Lung (tissue), 12 donors: ENCODE results near the gene RWDD2A. TPM values are rescaled to one million over a fixed set of nuclear protein-coding genes. Genes with fewer than 3 reads are reported as not detected.

ENCODE experiments used
- ATAC-seq: fragments of 200-7000 bp; cut with Tn5 transposase; one replicate; pipeline ENCODE4 v1.9.1; 2020; ENCODE audit warnings: moderate number of reproducible peaks; ENCODE audit not compliant: insufficient read depth, low FRiP score
- DNase-seq, 3 donors: peaks; one replicate each; pipeline ENCODE4 v3.0.0-alpha.2; 2013 to 2017
- H3K27ac ChIP-seq, 2 donors: one replicate each; pipeline ENCODE4 v1.5.1; 2013; ENCODE audit warnings: mild to moderate bottlenecking in 2 of 2, moderate library complexity in 2 of 2, control low read depth in 1 of 2, inconsistent platforms in 1 of 2, low read depth in 1 of 2, low read length in 1 of 2
- H3K27me3 ChIP-seq, 3 donors: one replicate each; pipeline ENCODE4 v1.5.1; 2013; ENCODE audit warnings: low read length in 2 of 3; ENCODE audit not compliant: control insufficient read depth in 3 of 3, insufficient read depth in 3 of 3
- H3K36me3 ChIP-seq, 4 donors: one replicate each; pipeline ENCODE4 v1.5.1; 2013; ENCODE audit warnings: low read length in 4 of 4, mild to moderate bottlenecking in 1 of 4, moderate library complexity in 1 of 4; ENCODE audit not compliant: control insufficient read depth in 4 of 4, insufficient read depth in 4 of 4
- H3K4me1 ChIP-seq, 5 donors: one replicate each; pipeline ENCODE4 v1.5.1; 2013; ENCODE audit warnings: low read length in 5 of 5, mild to moderate bottlenecking in 2 of 5, moderate library complexity in 1 of 5; ENCODE audit not compliant: control insufficient read depth in 5 of 5, insufficient read depth in 5 of 5
- H3K4me3 ChIP-seq: one replicate; pipeline ENCODE4 v1.5.1; 2013; ENCODE audit warnings: mild to moderate bottlenecking, control low read depth, moderate library complexity
- H3K9ac ChIP-seq, 2 donors: one replicate each; pipeline ENCODE4 v1.5.1; 2013; ENCODE audit warnings: low read length in 2 of 2, control low read depth in 1 of 2; ENCODE audit not compliant: insufficient read depth in 1 of 2
- H3K9me3 ChIP-seq, 4 donors: one replicate each; pipeline ENCODE4 v1.5.1; 2013; ENCODE audit warnings: low read length in 3 of 4, mild to moderate bottlenecking in 1 of 4, moderate library complexity in 1 of 4; ENCODE audit not compliant: control insufficient read depth in 4 of 4, insufficient read depth in 3 of 4
- WGBS, 2 donors: extraction: QIAGEN DNeasy Blood & Tissue Kit; methylation state at CpG; one replicate each; pipeline ENCODE4 v1.1.7; 2013; 5-methylcytosine and 5-hydroxymethylcytosine counted together
- polyA plus RNA-seq, 2 donors: library from polyadenylated mRNA; stranded (reverse); fragments of 200-250 nt; gene quantifications; one replicate each; pipeline ENCODE4 v1.2.1, GENCODE V29; 2013
- total RNA-seq, 2 donors: library from RNA; depleted of rRNA in 1 of 2; stranded (reverse); fragments of >200 nt in 1 of 2; gene quantifications; one replicate each; pipeline ENCODE4 v1.2.1, GENCODE V29; 2014 to 2021
- TF ChIP-seq, protein P1 (sequence below): IDR thresholded peaks from 2 replicates; pipeline ENCODE4 v1.5.1; 2012; ENCODE audit warnings: mild to moderate bottlenecking; ENCODE audit errors: control extremely low read depth, extremely low read depth
- donor health status: control.
- donor health status: control.
- donor health status: Bipolar disorder and iron deficiency.
- donor health status: healthy.
- donor health status: DM: yes; HTN: yes; CAD: no.

RWDD2A gene
- total and polyA plus RNA-seq, 4 donors = 1.8 to 3.6 (median 2.6) TPM

DNA sequence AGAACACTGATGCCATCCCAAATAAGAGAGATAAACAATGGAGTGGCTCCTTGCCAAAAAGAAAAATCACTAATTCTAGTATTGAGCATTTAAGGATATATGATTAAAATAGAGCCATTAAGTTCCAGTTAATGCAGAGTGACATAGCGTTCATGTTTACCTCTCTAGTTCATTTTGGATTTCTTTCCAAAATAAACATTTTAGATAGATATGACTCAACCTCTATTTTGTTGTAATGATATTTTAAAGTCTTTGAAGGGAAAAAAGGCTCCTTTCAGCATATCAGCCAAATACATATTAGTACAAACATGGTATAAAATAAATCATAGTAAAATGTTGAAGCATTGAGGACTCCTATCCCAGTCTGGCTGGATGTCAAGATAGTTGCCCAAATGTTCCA lies 33.4 kb downstream of the RWDD2A start:
- peaks cover 0 to 10% (median 0%) of the 10 kb centered on the region in 5 donors for H3K4me1 ChIP-seq
- TF ChIP-seq, protein P1, sequence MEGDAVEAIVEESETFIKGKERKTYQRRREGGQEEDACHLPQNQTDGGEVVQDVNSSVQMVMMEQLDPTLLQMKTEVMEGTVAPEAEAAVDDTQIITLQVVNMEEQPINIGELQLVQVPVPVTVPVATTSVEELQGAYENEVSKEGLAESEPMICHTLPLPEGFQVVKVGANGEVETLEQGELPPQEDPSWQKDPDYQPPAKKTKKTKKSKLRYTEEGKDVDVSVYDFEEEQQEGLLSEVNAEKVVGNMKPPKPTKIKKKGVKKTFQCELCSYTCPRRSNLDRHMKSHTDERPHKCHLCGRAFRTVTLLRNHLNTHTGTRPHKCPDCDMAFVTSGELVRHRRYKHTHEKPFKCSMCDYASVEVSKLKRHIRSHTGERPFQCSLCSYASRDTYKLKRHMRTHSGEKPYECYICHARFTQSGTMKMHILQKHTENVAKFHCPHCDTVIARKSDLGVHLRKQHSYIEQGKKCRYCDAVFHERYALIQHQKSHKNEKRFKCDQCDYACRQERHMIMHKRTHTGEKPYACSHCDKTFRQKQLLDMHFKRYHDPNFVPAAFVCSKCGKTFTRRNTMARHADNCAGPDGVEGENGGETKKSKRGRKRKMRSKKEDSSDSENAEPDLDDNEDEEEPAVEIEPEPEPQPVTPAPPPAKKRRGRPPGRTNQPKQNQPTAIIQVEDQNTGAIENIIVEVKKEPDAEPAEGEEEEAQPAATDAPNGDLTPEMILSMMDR = no peak
- DNase-seq (no peak), ATAC-seq (no peak)
- H3K9ac ChIP-seq = no peak overlapping the region
- no peak overlapping the region for H3K4me3 ChIP-seq
- no peaks in the 10 kb centered on the region for H3K36me3 ChIP-seq
- WGBS, 2 donors = 55 to 87% methylated on average over 1 of the region's 1 CpG
- H3K9me3 ChIP-seq = no peaks in the 10 kb centered on the region
- H3K27me3 ChIP-seq = no peaks in the 10 kb centered on the region
- H3K27ac ChIP-seq = no peak overlapping the region

DNA sequence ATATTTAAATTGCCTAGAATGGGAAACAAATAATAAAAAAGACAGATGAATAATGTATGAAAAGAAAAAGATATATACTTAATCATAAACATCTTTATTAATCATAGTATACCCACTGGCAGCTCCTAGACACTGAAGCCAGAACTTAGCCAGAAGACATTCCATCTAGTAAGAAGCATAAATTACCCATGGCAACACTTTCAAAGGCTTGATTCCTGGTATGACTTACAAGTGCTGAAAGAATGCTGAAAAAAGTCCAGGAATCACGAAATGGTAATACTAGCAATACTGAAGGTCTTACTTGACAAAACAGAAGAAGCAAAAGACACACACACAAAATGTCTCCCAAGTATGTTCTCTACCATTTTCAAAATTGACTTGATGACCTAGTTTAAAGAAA lies 38.0 kb downstream of the RWDD2A start:
- Histone ChIP-seq H3K36me3 (no peaks in the 10 kb centered on the region), H3K27ac (no peak overlapping the region), H3K9ac (no peak overlapping the region), H3K27me3 (no peaks in the 10 kb centered on the region), H3K4me3 (no peak overlapping the region), H3K4me1 (peaks cover 0 to 7% (median 0%) of the 10 kb centered on the region in 5 donors), H3K9me3 (no peaks in the 10 kb centered on the region)
- WGBS, 2 donors = 64 to 65% methylated on average over 1 of the region's 1 CpG
- no peak for ATAC-seq
- TF ChIP-seq, protein P1 = no peak
- no peak for DNase-seq

DNA sequence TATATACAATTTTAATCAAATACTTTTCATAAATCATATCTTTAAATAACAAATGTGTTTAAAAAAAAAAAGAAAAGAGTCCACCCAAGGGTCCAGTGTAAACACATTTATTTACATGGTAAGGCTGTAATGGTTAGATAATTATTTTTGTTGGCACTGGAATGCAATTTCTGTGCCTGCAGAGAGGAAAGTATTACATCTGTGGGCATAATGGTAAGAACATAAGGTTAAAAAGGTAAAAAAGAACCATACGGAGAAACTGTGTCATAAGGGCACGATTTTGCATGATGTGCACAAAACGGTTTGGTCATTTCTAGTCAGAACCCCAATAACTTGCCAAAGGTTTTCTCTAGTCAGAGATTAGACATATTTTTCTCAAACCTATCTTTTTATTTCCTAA lies 54.3 kb downstream of the RWDD2A start:
- WGBS, 2 donors = 88 to 91% methylated on average over 3 of the region's 3 CpGs
- Histone ChIP-seq H3K27me3 (no peaks in the 10 kb centered on the region), H3K4me1 (no peaks in the 10 kb centered on the region), H3K9ac (no peak overlapping the region), H3K4me3 (no peak overlapping the region), H3K36me3 (peaks cover 0 to 1% (median 0%) of the 10 kb centered on the region in 4 donors), H3K27ac (no peak overlapping the region), H3K9me3 (no peaks in the 10 kb centered on the region)
- TF ChIP-seq, protein P1 = no peak
- no peak for DNase-seq
- ATAC-seq = no peak

Other genes with a start within 250 kb of the RWDD2A start
- gene UBE3D, start 127.5 kb upstream of the RWDD2A start, total RNA-seq = 10 to 100 TPM in 1 of 2 donors, 1 to 10 TPM in 1; 7.2 to 21.2 TPM
- 1 to 10 TPM; 2.8 to 5.8 TPM for gene UBE3D, start 127.5 kb upstream of the RWDD2A start, polyA plus RNA-seq
- gene DOP1A, start 125.7 kb upstream of the RWDD2A start, total RNA-seq = 10 to 100 TPM; 20.4 to 64.7 TPM
- 1 to 10 TPM; 5.0 to 5.8 TPM for gene DOP1A, start 125.7 kb upstream of the RWDD2A start, polyA plus RNA-seq
- 10 to 100 TPM; 42.6 to 57.9 TPM for gene PGM3, start 92 bp upstream of the RWDD2A start, total RNA-seq
- 10 to 100 TPM; 10.0 to 18.0 TPM for gene PGM3, start 92 bp upstream of the RWDD2A start, polyA plus RNA-seq
- 10 to 100 TPM in 1 of 2 donors, 1 to 10 TPM in 1; 4.9 to 17.5 TPM for gene ME1, start 237.7 kb downstream of the RWDD2A start, total RNA-seq
- gene ME1, start 237.7 kb downstream of the RWDD2A start, polyA plus RNA-seq = 10 to 100 TPM; 10.8 TPM